Karpas-422 (cell line): ENCODE results near the gene IQSEC1. TPM values are rescaled to one million over a fixed set of nuclear protein-coding genes. Genes with fewer than 3 reads are reported as not detected.

Experiments
- DNase-seq: peaks from one replicate; pipeline ENCODE4 v3.0.0-alpha.2; 2015
- H2AFZ ChIP-seq: fragments of 200-600 bp; sonication (generic); 2 replicates; pipeline ENCODE4 v1.6.1; 2014; ENCODE audit warnings: antibody characterized with exemption, low read length, mixed read lengths
- H3K27ac ChIP-seq: fragments of 200-600 bp; sonication (generic); 2 replicates; pipeline ENCODE4 v1.5.1; 2014; ENCODE audit warnings: mild to moderate bottlenecking, low read length, moderate library complexity
- H3K27me3 ChIP-seq: fragments of 200-600 bp; sonication (generic); 2 replicates; pipeline ENCODE4 v1.6.1; 2014; ENCODE audit warnings: low read length, mixed read lengths
- H3K36me3 ChIP-seq: fragments of 200-600 bp; sonication (generic); 2 replicates; pipeline ENCODE4 v1.6.1; 2014; ENCODE audit warnings: low read length, mixed read lengths; ENCODE audit not compliant: insufficient read depth
- H3K4me1 ChIP-seq: fragments of 200-600 bp; sonication (generic); 2 replicates; pipeline ENCODE4 v1.6.1; 2014; ENCODE audit warnings: mild to moderate bottlenecking, low read length, mixed read lengths
- H3K4me2 ChIP-seq: fragments of 200-600 bp; sonication (generic); 2 replicates; pipeline ENCODE4 v1.6.1; 2014; ENCODE audit warnings: low read length, low read depth, mild to moderate bottlenecking; ENCODE audit not compliant: poor library complexity, severe bottlenecking
- H3K4me3 ChIP-seq: fragments of 200-600 bp; sonication (generic); 2 replicates; pipeline ENCODE4 v1.5.1; 2014; ENCODE audit warnings: mild to moderate bottlenecking, antibody characterized with exemption, low read length, mixed read lengths
- H3K79me2 ChIP-seq: fragments of 200-600 bp; sonication (generic); 2 replicates; pipeline ENCODE4 v1.6.1; 2014; ENCODE audit warnings: mild to moderate bottlenecking, low read length, mixed read lengths
- H3K9ac ChIP-seq: fragments of 200-600 bp; sonication (generic); 2 replicates; pipeline ENCODE4 v1.6.0; 2014; ENCODE audit warnings: low read length
- H3K9me2 ChIP-seq: fragments of 200-600 bp; sonication (generic), shearing (Covaris generic); replicated peaks from 2 replicates; pipeline ENCODE4 v1.6.0; 2014; ENCODE audit warnings: mild to moderate bottlenecking, low read length, moderate library complexity; ENCODE audit not compliant: insufficient read depth
- H3K9me3 ChIP-seq: fragments of 300-700, 200-600 bp; sonication (generic); 2 replicates; pipeline ENCODE4 v1.6.1; 2014; ENCODE audit warnings: low read length, mixed read lengths
- H4K20me1 ChIP-seq: fragments of 200-600 bp; sonication (generic); 2 replicates; pipeline ENCODE4 v1.6.1; 2014; ENCODE audit warnings: mild to moderate bottlenecking, antibody characterized with exemption, low read length, low read depth; ENCODE audit not compliant: insufficient read depth
- total RNA-seq: library from RNA; depleted of rRNA; stranded (reverse); fragments of >200 nt; shearing (Covaris generic); gene quantifications from 2 replicates; pipeline ENCODE4 v1.2.3, GENCODE V29; 2014; ENCODE audit warnings: low replicate concordance

Gene IQSEC1
- total RNA-seq, 1 experiment from 2014 or later = 4.7 TPM

DNA sequence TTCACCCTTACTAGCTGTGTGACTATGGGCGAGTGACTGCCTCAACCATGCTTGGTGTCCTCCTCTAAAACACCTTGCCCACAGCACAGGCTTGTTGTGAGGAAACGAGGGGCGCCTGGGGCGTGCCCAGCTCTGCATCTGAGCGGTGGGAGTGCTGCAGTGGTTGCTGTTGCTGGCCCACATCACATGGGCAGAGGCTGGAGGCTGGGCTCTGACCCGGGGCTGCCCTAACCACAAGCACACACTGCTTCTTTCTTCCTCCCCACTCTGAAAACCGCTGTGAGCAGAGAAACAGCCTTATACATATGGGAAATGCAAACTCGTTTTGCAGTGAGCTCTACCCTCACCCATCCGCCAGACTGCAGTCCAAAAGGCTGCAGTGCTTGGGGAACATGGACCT lies 157.1 kb downstream of the IQSEC1 start:
- Histone ChIP-seq H2AFZ (no peak overlapping the region), H3K9me2 (no peaks in the 10 kb centered on the region), H3K79me2 (no peaks in the 10 kb centered on the region), H3K27ac (no peak overlapping the region), H3K4me2 (no peak overlapping the region), H3K9me3 (no peaks in the 10 kb centered on the region), H3K27me3 (no peaks in the 10 kb centered on the region), H3K4me1 (no peaks in the 10 kb centered on the region), H4K20me1 (peaks cover 10% of the 10 kb centered on the region; the same call in 1 of the 2 replicates), H3K36me3 (no peaks in the 10 kb centered on the region), H3K9ac (no peak overlapping the region), H3K4me3 (no peak overlapping the region)
- DNase-seq = no peak

DNA sequence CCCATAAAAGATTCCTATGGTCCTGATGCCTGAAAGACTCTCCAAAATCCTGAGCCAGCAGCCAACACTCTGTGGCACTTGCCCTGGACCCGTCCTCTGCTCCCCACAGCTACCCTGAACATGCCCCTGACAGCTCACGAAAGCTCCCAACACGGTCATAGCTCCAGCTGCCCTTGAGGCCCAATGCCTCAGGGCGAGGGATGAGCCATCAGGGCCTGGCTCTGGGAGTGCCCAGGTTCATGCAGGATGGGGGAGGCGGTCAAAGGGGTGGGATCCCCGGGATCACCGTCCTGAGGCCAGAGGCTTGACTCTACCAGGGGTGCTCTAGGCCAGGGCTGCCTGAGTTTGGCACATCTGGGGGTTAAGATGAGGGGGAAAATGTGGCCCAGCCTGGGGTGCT lies 159.1 kb downstream of the IQSEC1 start:
- Histone ChIP-seq H3K4me3 (no peak overlapping the region), H3K9ac (no peak overlapping the region), H3K9me2 (no peaks in the 10 kb centered on the region), H3K4me2 (no peak overlapping the region), H3K27me3 (no peaks in the 10 kb centered on the region), H4K20me1 (peaks cover 10% of the 10 kb centered on the region; the same call in 1 of the 2 replicates), H3K79me2 (no peaks in the 10 kb centered on the region), H3K4me1 (no peaks in the 10 kb centered on the region), H3K9me3 (no peaks in the 10 kb centered on the region), H3K36me3 (no peaks in the 10 kb centered on the region), H3K27ac (no peak overlapping the region), H2AFZ (no peak overlapping the region)
- no peak for DNase-seq

DNA sequence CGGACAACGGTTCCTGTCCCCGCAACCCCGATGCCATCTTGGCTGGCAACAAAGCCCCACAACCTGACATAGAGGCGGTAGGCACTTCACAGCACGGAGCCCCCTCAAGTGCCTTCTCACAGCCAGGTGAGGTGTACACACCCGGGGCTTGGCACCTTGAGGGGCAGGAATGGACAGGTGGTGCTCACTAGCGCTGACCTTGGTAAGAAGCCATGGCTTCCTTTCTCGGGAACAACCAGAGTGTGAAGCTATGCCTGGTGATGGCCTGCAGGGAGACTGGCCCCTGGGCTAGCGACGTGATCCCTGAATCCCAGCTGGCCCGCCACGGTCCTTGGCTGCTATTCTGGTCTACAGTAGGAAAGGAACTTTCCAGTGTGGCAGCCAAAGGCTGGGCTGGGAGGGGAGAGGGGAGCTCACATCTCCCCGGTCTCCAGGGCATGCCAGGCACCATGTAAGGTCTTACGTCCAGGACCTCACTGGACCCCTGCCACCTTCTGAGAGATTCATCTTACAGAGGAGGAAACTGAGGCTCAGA lies 161.3 kb downstream of the IQSEC1 start:
- no peak overlapping the region for H3K9ac ChIP-seq
- H3K36me3 ChIP-seq = no peaks in the 10 kb centered on the region
- peaks cover 10% of the 10 kb centered on the region; the same call in 1 of the 2 replicates for H4K20me1 ChIP-seq

DNA sequence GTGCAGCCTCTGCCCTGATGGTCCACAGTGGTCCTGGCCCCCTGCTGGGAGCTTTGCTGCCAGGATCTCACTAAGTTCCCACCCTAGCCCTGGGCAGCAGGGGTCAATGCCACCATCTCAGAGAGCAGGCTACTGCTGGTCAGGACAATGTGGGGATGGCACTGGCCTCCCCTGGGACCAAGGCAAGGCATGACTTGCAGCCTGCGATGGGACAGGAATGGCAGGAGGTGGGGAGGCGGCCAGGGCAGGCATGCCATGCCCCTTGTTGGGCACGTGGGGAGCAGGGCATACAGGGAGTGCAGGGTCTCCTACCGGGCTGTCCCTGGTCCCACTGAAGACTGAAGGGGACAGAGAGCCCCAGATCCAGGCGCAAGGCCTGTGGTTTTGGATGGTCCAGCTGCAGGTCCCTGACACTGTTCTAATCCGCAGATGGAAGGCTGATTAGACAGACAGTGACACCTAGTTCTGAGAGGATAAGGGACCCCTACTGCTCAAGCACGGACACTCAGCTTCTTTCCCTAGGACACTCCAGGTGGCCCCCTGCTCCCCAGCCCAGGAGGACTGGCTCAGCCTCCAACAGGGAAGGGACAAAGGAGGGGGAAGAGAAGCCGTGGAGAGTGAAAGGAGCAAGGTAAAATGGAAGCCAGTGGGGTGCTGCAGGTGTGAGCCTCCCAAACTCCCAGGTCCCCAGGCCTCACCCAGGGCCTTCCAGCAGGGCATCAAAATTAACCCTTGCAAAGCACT lies 162.7 kb downstream of the IQSEC1 start:
- no peaks in the 10 kb centered on the region for H3K79me2 ChIP-seq
- H3K9ac ChIP-seq = no peak overlapping the region
- H3K36me3 ChIP-seq = no peaks in the 10 kb centered on the region
- H2AFZ ChIP-seq = no peak overlapping the region
- H3K9me3 ChIP-seq = no peaks in the 10 kb centered on the region
- H3K27me3 ChIP-seq = no peaks in the 10 kb centered on the region
- H3K4me1 ChIP-seq = no peaks in the 10 kb centered on the region
- no peak overlapping the region for H3K4me2 ChIP-seq
- no peaks in the 10 kb centered on the region for H3K9me2 ChIP-seq
- no peak for DNase-seq
- peaks cover 12% of the 10 kb centered on the region; the same call in 1 of the 2 replicates for H4K20me1 ChIP-seq
- no peak overlapping the region for H3K4me3 ChIP-seq
- no peak overlapping the region for H3K27ac ChIP-seq

More for the DNA sequence above, 161.3 kb downstream of the IQSEC1 start:
- Histone ChIP-seq H3K9me3 (no peaks in the 10 kb centered on the region), H3K27ac (no peak overlapping the region), H3K9me2 (no peaks in the 10 kb centered on the region), H3K4me2 (no peak overlapping the region), H3K79me2 (no peaks in the 10 kb centered on the region), H3K27me3 (no peaks in the 10 kb centered on the region), H3K4me1 (no peaks in the 10 kb centered on the region), H2AFZ (no peak overlapping the region), H3K4me3 (no peak overlapping the region)
- no peak for DNase-seq

DNA sequence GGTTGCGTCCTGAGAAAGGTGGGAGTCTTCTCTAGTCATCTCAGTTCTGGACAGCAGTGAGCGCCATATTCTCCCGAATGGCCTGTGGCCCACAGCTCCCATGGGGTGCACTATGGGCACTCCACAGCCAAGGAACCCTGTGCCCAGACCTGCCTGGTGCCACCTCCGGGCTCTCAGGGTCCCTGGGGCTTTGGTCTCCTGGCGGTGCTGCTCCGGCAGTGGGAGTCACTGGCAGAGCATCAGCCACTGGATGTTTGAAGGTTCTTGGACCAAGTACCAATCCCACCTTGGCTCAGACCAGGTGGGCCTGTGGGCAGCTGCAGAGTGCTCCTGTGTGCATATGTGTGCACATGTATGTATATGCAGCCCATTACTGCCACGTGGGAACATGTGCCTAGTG lies 163.5 kb downstream of the IQSEC1 start:
- H3K27me3 ChIP-seq = no peaks in the 10 kb centered on the region
- no peaks in the 10 kb centered on the region for H3K4me1 ChIP-seq
- H3K4me2 ChIP-seq = no peak overlapping the region
- no peak overlapping the region for H3K9ac ChIP-seq
- H2AFZ ChIP-seq = no peak overlapping the region
- H3K27ac ChIP-seq = no peak overlapping the region
- no peaks in the 10 kb centered on the region for H3K9me2 ChIP-seq
- no peak for DNase-seq
- no peaks in the 10 kb centered on the region for H3K79me2 ChIP-seq
- H3K9me3 ChIP-seq = no peaks in the 10 kb centered on the region
- H4K20me1 ChIP-seq = peaks cover 8% of the 10 kb centered on the region; the same call in 1 of the 2 replicates
- H3K36me3 ChIP-seq = no peaks in the 10 kb centered on the region
- H3K4me3 ChIP-seq = no peak overlapping the region

DNA sequence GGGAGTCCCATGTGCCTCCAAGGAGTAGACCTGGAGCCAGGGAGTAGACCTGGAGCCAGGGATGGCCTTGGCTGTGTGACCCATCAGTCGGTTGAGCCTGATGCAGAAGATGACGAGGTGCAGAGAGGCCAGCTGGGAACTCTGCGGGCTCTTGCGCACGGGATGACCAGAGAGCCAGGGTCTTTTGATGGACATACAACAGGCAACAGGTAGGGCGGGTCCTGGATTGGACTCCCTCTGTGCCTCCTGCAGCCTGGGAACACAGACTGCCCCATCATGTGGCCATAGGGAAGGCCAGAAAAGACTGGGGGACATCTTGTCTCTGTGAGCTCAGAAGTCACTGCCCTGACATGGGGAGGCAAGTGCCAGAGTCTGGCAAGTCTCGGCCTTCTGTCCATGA lies 164.4 kb downstream of the IQSEC1 start:
- H3K9me2 ChIP-seq = no peaks in the 10 kb centered on the region
- no peak overlapping the region for H3K27ac ChIP-seq
- no peak overlapping the region for H3K9ac ChIP-seq
- no peaks in the 10 kb centered on the region for H3K79me2 ChIP-seq
- H3K27me3 ChIP-seq = no peaks in the 10 kb centered on the region
- no peaks in the 10 kb centered on the region for H3K4me1 ChIP-seq
- H2AFZ ChIP-seq = no peak overlapping the region
- H3K4me3 ChIP-seq = no peak overlapping the region
- no peak for DNase-seq
- H3K4me2 ChIP-seq = no peak overlapping the region
- peaks cover 6% of the 10 kb centered on the region; the same call in 1 of the 2 replicates for H4K20me1 ChIP-seq
- H3K36me3 ChIP-seq = no peaks in the 10 kb centered on the region
- H3K9me3 ChIP-seq = no peaks in the 10 kb centered on the region

DNA sequence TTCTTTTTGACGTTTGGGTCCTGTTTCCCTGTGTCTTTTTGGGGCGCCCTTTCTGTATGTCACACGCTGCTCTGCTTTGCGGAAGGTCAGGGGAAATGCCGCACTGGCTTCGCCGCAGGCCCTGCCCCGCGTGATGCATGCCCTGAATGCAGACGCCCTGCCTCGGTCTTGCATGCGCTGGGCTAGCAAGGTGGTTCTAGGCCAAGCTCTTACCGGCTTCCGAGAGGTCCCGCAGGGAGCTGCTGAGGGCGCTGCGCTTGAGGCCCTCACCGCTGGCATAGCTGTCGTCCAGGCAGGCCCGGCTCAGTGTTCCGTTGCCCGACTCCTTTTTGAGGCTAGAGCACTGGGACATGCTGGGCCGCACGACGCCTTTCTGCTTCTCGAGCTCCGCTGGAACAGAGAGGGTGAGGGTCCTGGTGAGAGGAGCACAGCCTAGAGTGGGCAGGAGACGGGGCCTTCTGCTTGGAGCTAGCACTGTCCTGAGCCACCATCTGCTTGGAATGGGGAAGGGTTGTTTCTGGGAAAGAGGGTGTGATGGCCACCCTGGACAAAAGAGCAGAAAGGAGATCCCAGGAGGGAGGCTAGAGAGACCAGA lies 165.0 kb downstream of the IQSEC1 start:
- H2AFZ ChIP-seq = no peak overlapping the region
- H3K9ac ChIP-seq = no peak overlapping the region
- H3K27ac ChIP-seq = no peak overlapping the region
- H3K9me2 ChIP-seq = no peaks in the 10 kb centered on the region
- no peaks in the 10 kb centered on the region for H3K36me3 ChIP-seq
- H3K27me3 ChIP-seq = no peaks in the 10 kb centered on the region
- no peaks in the 10 kb centered on the region for H3K4me1 ChIP-seq
- H3K4me2 ChIP-seq = no peak overlapping the region
- peaks cover 7% of the 10 kb centered on the region; the same call in 1 of the 2 replicates for H4K20me1 ChIP-seq
- DNase-seq = no peak
- no peaks in the 10 kb centered on the region for H3K9me3 ChIP-seq
- no peaks in the 10 kb centered on the region for H3K79me2 ChIP-seq
- H3K4me3 ChIP-seq = no peak overlapping the region

DNA sequence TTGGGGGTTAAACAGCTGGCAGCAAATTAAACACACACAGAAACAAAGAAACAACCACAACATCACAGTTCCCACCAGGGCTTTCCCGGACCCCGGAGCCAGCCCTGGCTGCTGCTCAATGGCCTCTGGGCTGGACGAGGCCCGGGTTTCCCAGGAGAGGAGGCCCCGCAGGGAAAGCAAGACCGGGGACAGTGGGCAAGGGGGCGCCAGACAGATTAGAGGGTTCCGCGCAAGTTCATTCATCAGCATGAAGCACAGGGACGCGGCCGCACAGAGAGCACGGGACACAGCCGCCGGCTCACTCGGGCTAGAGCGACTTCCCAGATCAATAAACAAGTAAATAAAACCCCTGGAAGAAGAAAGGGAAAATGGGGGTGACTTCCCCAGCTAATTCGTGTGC lies 165.5 kb downstream of the IQSEC1 start:
- Histone ChIP-seq H3K4me3 (no peak overlapping the region), H2AFZ (no peak overlapping the region), H3K27me3 (no peaks in the 10 kb centered on the region), H3K9me2 (no peaks in the 10 kb centered on the region), H3K9ac (no peak overlapping the region), H4K20me1 (peaks cover 7% of the 10 kb centered on the region; the same call in 1 of the 2 replicates), H3K4me2 (no peak overlapping the region), H3K4me1 (no peaks in the 10 kb centered on the region), H3K9me3 (no peaks in the 10 kb centered on the region), H3K27ac (no peak overlapping the region), H3K36me3 (no peaks in the 10 kb centered on the region), H3K79me2 (no peaks in the 10 kb centered on the region)
- DNase-seq = no peak
